SU-DHL-6 (cell line): ENCODE results near the gene RPS28.

Experiments used
- H2AFZ ChIP-seq: fragments of 200-600 bp; sonication (generic); 2 replicates; pipeline ENCODE4 v1.6.1; 2014; ENCODE audit warnings: low read depth, mild to moderate bottlenecking, moderate library complexity, mixed read lengths, antibody characterized with exemption, low read length; ENCODE audit not compliant: severe bottlenecking
- H3F3A ChIP-seq: fragments of 200-600 bp; shearing (Covaris generic); 2 replicates; pipeline ENCODE4 v1.6.0; 2016; ENCODE audit warnings: antibody characterized with exemption, mild to moderate bottlenecking; ENCODE audit not compliant: insufficient read depth
- H3K27ac ChIP-seq: fragments of 200-600 bp; sonication (generic); 2 replicates; pipeline ENCODE4 v1.5.1; 2016; ENCODE audit warnings: low read depth, mild to moderate bottlenecking, low read length, moderate library complexity, mixed read lengths
- H3K27me3 ChIP-seq: fragments of 200-600 bp; sonication (generic), shearing (Covaris generic); 2 replicates; pipeline ENCODE4 v1.6.0; 2014; ENCODE audit warnings: mild to moderate bottlenecking, low read length
- H3K36me3 ChIP-seq: fragments of 200-600 bp; sonication (generic); 2 replicates; pipeline ENCODE4 v1.6.1; 2014; ENCODE audit warnings: mild to moderate bottlenecking, low read length, mixed read lengths
- H3K4me2 ChIP-seq: fragments of 300-600, 200-600 bp; shearing (Covaris generic), sonication (generic); 2 replicates; pipeline ENCODE4 v1.6.0; 2014; ENCODE audit warnings: low read length, low read depth, mild to moderate bottlenecking; ENCODE audit not compliant: poor library complexity, severe bottlenecking
- H3K4me3 ChIP-seq: fragments of 200-600 bp; sonication (generic); 2 replicates; pipeline ENCODE4 v1.5.1; 2014; ENCODE audit warnings: antibody characterized with exemption, low read length, mild to moderate bottlenecking, mixed read lengths; ENCODE audit not compliant: insufficient read depth, poor library complexity, severe bottlenecking
- H3K79me2 ChIP-seq: fragments of 200-600 bp; sonication (generic); 2 replicates; pipeline ENCODE4 v1.6.1; 2014; ENCODE audit warnings: mild to moderate bottlenecking, low read length, moderate library complexity; ENCODE audit not compliant: insufficient read depth
- H3K9ac ChIP-seq: fragments of 200-600 bp; sonication (generic); 2 replicates; pipeline ENCODE4 v1.7.0; 2014; ENCODE audit warnings: mild to moderate bottlenecking, low read length
- H3K9me2 ChIP-seq: fragments of 200-600 bp; sonication (generic); replicated peaks from 2 replicates; pipeline ENCODE4 v1.6.1; 2014; ENCODE audit warnings: low read length; ENCODE audit not compliant: insufficient read depth
- H3K9me3 ChIP-seq: fragments of 200-600 bp; sonication (generic); 2 replicates; pipeline ENCODE4 v1.6.1; 2014; ENCODE audit warnings: low read length, mixed read lengths; ENCODE audit not compliant: insufficient read depth
- H4K20me1 ChIP-seq: fragments of 200-600 bp; sonication (generic); 2 replicates; pipeline ENCODE4 v1.6.1; 2014; ENCODE audit warnings: low read depth, mild to moderate bottlenecking, antibody characterized with exemption, low read length, moderate library complexity, mixed read lengths
- EZH2phosphoT487 ChIP-seq: fragments of 200-600 bp; sonication (generic), shearing (Covaris generic); conservative IDR thresholded peaks from 2 replicates; pipeline ENCODE4 v1.6.1; 2018; ENCODE audit warnings: mild to moderate bottlenecking, antibody characterized with exemption, low read length, moderate library complexity, mixed read lengths
- TF ChIP-seq, protein P1 (sequence below): fragments of 200-600 bp; sonication (generic); IDR thresholded peaks from one replicate; pipeline ENCODE4 v1.5.1; 2017; ENCODE audit warnings: antibody characterized with exemption, mild to moderate bottlenecking, low read length, moderate library complexity; ENCODE audit not compliant: insufficient read depth, poor library complexity, severe bottlenecking

The RPS28 gene

DNA sequence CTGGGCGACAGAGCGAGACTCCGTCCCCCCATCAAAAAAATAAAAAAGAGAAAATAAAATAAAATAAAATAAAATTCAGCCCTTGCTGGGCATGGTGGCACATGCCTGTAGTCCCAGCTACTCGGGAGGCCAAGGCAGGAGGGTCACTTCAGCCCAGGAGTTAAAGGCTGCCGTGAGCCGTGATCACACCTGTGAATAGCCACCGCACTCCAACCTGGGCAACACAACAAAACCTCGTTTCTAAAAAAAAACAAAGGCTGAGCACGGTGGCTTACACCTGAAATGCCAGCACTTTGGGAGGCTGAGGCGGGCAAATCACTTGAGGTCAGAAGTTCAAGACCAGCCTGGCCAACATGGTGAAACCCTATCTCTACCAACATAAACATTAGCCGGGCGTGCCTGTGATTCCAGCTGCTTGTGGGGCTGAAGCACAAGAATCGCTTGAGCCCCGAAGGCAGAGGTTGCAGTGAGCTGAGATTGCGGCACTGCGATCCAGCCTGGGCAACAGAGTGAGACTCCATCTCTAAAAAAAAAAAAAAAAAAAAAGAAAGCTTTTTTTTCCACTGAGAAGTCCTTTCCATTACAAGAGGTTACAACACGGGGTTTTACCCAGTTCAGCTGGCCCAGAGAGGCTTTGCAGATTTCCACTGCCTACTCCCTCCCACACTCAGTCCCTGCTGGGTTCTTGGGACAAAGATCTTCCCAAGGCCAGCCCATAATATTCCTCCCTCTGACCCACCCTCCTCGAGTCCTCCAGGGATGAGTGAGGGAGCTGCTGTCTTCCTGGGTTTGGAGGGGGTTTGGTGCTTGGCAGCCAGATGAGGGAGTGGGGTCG, 49.1 kb downstream of the RPS28 start:
- Histone ChIP-seq H3F3A (no peaks in the 10 kb centered on the region), H2AFZ (no peak overlapping the region), H3K27me3 (no peaks in the 10 kb centered on the region), H3K4me3 (no peak overlapping the region), H3K9ac (no peak overlapping the region), H3K4me2 (no peak overlapping the region), H3K36me3 (no peaks in the 10 kb centered on the region), H3K9me2 (no peaks in the 10 kb centered on the region), H3K9me3 (no peaks in the 10 kb centered on the region), H4K20me1 (no peaks in the 10 kb centered on the region), H3K79me2 (no peaks in the 10 kb centered on the region), H3K27ac (no peak overlapping the region)
- no peak for TF ChIP-seq EZH2phosphoT487
- TF ChIP-seq, protein P1, sequence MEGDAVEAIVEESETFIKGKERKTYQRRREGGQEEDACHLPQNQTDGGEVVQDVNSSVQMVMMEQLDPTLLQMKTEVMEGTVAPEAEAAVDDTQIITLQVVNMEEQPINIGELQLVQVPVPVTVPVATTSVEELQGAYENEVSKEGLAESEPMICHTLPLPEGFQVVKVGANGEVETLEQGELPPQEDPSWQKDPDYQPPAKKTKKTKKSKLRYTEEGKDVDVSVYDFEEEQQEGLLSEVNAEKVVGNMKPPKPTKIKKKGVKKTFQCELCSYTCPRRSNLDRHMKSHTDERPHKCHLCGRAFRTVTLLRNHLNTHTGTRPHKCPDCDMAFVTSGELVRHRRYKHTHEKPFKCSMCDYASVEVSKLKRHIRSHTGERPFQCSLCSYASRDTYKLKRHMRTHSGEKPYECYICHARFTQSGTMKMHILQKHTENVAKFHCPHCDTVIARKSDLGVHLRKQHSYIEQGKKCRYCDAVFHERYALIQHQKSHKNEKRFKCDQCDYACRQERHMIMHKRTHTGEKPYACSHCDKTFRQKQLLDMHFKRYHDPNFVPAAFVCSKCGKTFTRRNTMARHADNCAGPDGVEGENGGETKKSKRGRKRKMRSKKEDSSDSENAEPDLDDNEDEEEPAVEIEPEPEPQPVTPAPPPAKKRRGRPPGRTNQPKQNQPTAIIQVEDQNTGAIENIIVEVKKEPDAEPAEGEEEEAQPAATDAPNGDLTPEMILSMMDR = no peak

DNA sequence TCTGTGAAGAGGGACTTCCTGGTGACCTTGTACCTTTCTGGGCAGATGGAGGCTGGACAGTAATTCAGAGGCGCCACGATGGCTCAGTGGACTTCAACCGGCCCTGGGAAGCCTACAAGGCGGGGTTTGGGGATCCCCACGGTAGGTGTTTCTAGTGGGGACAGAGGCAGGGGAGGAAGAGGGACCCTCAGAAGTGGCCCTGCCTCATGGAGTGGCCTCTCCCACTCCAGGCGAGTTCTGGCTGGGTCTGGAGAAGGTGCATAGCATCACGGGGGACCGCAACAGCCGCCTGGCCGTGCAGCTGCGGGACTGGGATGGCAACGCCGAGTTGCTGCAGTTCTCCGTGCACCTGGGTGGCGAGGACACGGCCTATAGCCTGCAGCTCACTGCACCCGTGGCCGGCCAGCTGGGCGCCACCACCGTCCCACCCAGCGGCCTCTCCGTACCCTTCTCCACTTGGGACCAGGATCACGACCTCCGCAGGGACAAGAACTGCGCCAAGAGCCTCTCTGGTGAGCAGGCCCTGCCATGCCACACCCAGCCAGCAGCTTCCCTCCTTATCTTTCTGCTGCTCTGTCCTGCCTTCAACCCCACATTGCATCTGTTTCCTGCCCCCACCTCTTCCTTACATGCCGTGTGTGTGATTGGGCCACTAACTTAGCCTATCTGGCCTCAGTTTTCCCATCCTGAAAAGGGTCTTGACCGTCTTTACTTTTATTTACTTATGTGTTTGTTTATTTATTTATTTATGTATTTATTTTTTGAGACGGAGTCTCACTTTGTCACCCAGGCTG, 49.9 kb downstream of the RPS28 start:
- Histone ChIP-seq H3K4me2 (no peak overlapping the region), H3K27ac (no peak overlapping the region), H3F3A (no peaks in the 10 kb centered on the region), H3K9me2 (no peaks in the 10 kb centered on the region), H4K20me1 (no peaks in the 10 kb centered on the region), H3K4me3 (no peak overlapping the region), H2AFZ (no peak overlapping the region), H3K27me3 (no peaks in the 10 kb centered on the region), H3K36me3 (no peaks in the 10 kb centered on the region), H3K9me3 (no peaks in the 10 kb centered on the region), H3K79me2 (no peaks in the 10 kb centered on the region), H3K9ac (no peak overlapping the region)
- no peak for TF ChIP-seq EZH2phosphoT487
- TF ChIP-seq, protein P1 = no peak
